HG02981 (cell line): Measurements from ENCODE around the gene ANO7.

Experiments used
- ATAC-seq: cut with Tn5 transposase; IDR thresholded peaks from one replicate; pipeline ENCODE4 v1.9.1; 2021; ENCODE audit warnings: mild to moderate bottlenecking, moderate library complexity; ENCODE audit not compliant: unreplicated experiment

Gene ANO7

GRCh38 chr2:241225983-241226382, 37.5 kb downstream of the ANO7 start:
- ATAC-seq, result no peak

- ATAC-seq, result no peak
Observed at GRCh38 chr2:241226723-241227572, 38.5 kb downstream of the ANO7 start.

GRCh38 chr2:241227594-241227993, 39.1 kb downstream of the ANO7 start:
- no peak for ATAC-seq

GRCh38 chr2:241228081-241228859, 39.8 kb downstream of the ANO7 start:
- ATAC-seq, result no peak

- ATAC-seq, result no peak
Observed at GRCh38 chr2:241228860-241229516, 40.5 kb downstream of the ANO7 start.

GRCh38 chr2:241229563-241230401, 41.3 kb downstream of the ANO7 start:
- no peak for ATAC-seq

GRCh38 chr2:241230435-241230834, 42.0 kb downstream of the ANO7 start:
- no peak for ATAC-seq

- no peak for ATAC-seq
Observed at GRCh38 chr2:241232736-241233575, 44.5 kb downstream of the ANO7 start.

- no peak for ATAC-seq
Observed at GRCh38 chr2:241234066-241234790, 45.8 kb downstream of the ANO7 start.

GRCh38 chr2:241234962-241235740, 46.7 kb downstream of the ANO7 start:
- ATAC-seq, result no peak

GRCh38 chr2:241235859-241236593, 47.5 kb downstream of the ANO7 start:
- ATAC-seq, result no peak

- ATAC-seq, result no peak
Observed at GRCh38 chr2:241237047-241237446, 48.6 kb downstream of the ANO7 start.

- no peak for ATAC-seq
Observed at GRCh38 chr2:241237949-241238371, 49.5 kb downstream of the ANO7 start.

- ATAC-seq, result no peak
Observed at GRCh38 chr2:241238693-241239198, 50.3 kb downstream of the ANO7 start.

GRCh38 chr2:241239552-241240202, 51.2 kb downstream of the ANO7 start:
- ATAC-seq, result no peak

GRCh38 chr2:241240320-241241004, 52.0 kb downstream of the ANO7 start:
- ATAC-seq, result no peak
